ENCODE measurements around the gene USP49. TPM values are rescaled to one million over a fixed set of nuclear protein-coding genes. Genes with fewer than 3 reads are reported as not detected.

Gene USP49
- total RNA-seq, 4 donors from 2014 or later, result 0.27 to 2.8 (median 1.1) TPM

DNA sequence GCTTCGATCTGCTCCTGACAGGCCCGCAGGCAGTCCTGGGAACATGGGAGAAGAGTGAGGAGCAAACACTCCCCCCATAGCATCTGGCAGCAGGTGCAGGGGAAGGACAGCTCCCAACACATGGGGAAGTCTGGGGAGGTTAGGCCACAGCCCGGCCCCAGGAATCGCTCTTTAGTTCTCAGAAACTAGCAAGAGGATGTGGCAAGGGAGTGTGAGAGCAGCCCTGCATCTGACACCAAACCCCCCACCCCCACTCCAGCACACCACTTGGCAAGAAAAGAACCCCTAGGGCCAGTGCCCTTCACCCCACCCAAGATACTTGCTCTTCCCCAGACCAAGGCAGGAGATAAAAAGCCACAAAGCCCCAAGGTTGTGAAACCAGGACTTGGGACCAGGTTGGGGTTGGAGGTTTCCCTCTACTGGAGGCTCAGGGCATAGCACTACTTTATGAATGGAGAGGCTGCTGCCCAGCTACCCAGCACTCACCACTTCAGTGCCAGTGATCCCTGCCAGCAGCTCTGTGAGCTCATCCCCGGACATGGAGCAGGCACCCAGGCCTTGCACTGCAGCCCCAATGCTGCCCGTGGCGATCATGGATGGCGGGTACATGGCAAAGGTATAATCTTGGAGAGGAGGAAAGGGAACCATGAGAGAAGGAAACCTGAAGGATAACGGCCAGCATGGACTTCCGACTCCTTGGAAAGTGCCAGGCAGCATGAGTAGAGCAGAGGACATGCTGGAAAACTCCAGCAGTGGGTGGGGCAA is 41.1 kb upstream of the USP49 start:
- TF ChIP-seq, protein P1, sequence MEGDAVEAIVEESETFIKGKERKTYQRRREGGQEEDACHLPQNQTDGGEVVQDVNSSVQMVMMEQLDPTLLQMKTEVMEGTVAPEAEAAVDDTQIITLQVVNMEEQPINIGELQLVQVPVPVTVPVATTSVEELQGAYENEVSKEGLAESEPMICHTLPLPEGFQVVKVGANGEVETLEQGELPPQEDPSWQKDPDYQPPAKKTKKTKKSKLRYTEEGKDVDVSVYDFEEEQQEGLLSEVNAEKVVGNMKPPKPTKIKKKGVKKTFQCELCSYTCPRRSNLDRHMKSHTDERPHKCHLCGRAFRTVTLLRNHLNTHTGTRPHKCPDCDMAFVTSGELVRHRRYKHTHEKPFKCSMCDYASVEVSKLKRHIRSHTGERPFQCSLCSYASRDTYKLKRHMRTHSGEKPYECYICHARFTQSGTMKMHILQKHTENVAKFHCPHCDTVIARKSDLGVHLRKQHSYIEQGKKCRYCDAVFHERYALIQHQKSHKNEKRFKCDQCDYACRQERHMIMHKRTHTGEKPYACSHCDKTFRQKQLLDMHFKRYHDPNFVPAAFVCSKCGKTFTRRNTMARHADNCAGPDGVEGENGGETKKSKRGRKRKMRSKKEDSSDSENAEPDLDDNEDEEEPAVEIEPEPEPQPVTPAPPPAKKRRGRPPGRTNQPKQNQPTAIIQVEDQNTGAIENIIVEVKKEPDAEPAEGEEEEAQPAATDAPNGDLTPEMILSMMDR (IDR thresholded peaks at IDR 0.05 in 4 of 5, conservative IDR thresholded peaks at IDR 0.05 in 1 of 5), result peak; percentile 62 to 85 (median 80)
- TF ChIP-seq POLR2A (IDR thresholded peaks at IDR 0.05), result no peak
- Histone ChIP-seq H3K27me3 (no peaks in the 10 kb centered on the region), H3K4me1 (peaks cover 16 to 27% of the 10 kb centered on the region in 2 donors), H3K9me3 (no peaks in the 10 kb centered on the region), H3K27ac (peak overlapping the region in 1 of 4 donors; percentile 31), H3K4me3 (no peak overlapping the region), H3K36me3 (peaks cover 0 to 47% of the 10 kb centered on the region in 2 donors)
- intact Hi-C loops (cut with DNase I; ENCODE audit: low total_unique reads) (no loop called here), in situ Hi-C loops (cut with MboI; ENCODE audit: low sequenced_read_pairs in 4 of 4) (loop anchor here in 3 of 4 donors (5.0 to 25.0 kb wide), 3 partner anchors 109 to 626 kb away; partner anchors contain the start of gene UBR2 (in 1 of the 3))
- ATAC-seq, result peak; percentile 83 to 91
- peak; percentile 45 to 82 for DNase-seq

- ATAC-seq, result no peak
- Histone ChIP-seq H3K27me3 (no peaks in the 10 kb centered on the region), H3K9me3 (no peaks in the 10 kb centered on the region), H3K36me3 (peaks cover 0 to 53% of the 10 kb centered on the region in 2 donors), H3K27ac (peak overlapping the region in 1 of 4 donors; percentile 31), H3K4me3 (no peak overlapping the region), H3K4me1 (peaks cover 10 to 23% of the 10 kb centered on the region in 2 donors)
- intact Hi-C loops (cut with DNase I; ENCODE audit: low total_unique reads) (no loop called here), in situ Hi-C loops (cut with MboI; ENCODE audit: low sequenced_read_pairs in 4 of 4) (loop anchor here in 3 of 4 donors (5.0 to 25.0 kb wide), 3 partner anchors 109 to 627 kb away; partner anchors contain the start of gene UBR2 (in 1 of the 3))
- no peak for DNase-seq
- TF ChIP-seq, protein P1 (IDR thresholded peaks at IDR 0.05 in 4 of 5, conservative IDR thresholded peaks at IDR 0.05 in 1 of 5), result no peak
Observed at GRCh38 chr6:41935685-41936072, 40.5 kb upstream of the USP49 start.

DNA sequence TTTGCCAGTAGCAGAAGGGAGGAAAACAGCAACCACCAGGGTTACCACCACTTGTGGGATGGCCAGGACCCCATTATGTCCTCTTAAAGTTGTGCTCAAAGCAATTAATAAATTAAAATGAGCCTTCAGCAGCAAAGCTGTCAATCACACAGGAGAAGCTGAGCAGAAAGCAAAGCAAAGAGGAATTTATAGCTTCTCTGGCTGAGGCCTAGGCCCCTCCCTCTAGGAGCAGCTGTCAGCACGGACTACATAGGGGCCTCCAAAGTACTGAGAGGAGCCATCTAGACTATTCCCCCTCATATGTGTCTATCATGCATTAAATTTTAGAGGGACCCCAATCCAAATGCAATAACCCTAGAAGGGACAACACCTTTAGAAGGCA is 40.0 kb upstream of the USP49 start:
- no peaks in the 10 kb centered on the region for H3K9me3 ChIP-seq
- H3K27ac ChIP-seq, result no peak overlapping the region
- TF ChIP-seq, protein P1 (IDR thresholded peaks at IDR 0.05 in 4 of 5, conservative IDR thresholded peaks at IDR 0.05 in 1 of 5), result no peak
- no peak for TF ChIP-seq POLR2A (IDR thresholded peaks at IDR 0.05)
- peaks cover 0 to 58% of the 10 kb centered on the region in 2 donors for H3K36me3 ChIP-seq
- DNase-seq, result no peak
- no peak overlapping the region for H3K4me3 ChIP-seq
- in situ Hi-C loops (cut with MboI; ENCODE audit: low sequenced_read_pairs in 4 of 4) (loop anchor here in 3 of 4 donors (5.0 to 25.0 kb wide), 3 partner anchors 110 to 627 kb away; partner anchors contain the start of gene UBR2 (in 1 of the 3)), intact Hi-C loops (cut with DNase I; ENCODE audit: low total_unique reads) (no loop called here)
- H3K27me3 ChIP-seq, result no peaks in the 10 kb centered on the region
- H3K4me1 ChIP-seq, result peaks cover 6 to 18% of the 10 kb centered on the region in 2 donors
- no peak for ATAC-seq

- in situ Hi-C loops (cut with MboI; ENCODE audit: low sequenced_read_pairs in 4 of 4), result loop anchor here in 3 of 4 donors (5.0 to 25.0 kb wide), 3 partner anchors 110 to 628 kb away; partner anchors contain the start of gene UBR2 (in 1 of the 3)
- TF ChIP-seq POLR2A (IDR thresholded peaks at IDR 0.05), result no peak
- TF ChIP-seq, protein P1 (IDR thresholded peaks at IDR 0.05 in 4 of 5, conservative IDR thresholded peaks at IDR 0.05 in 1 of 5), result no peak
- Histone ChIP-seq H3K4me3 (no peak overlapping the region), H3K36me3 (peaks cover 0 to 64% of the 10 kb centered on the region in 2 donors), H3K4me1 (peaks cover 4 to 16% of the 10 kb centered on the region in 2 donors), H3K9me3 (no peaks in the 10 kb centered on the region), H3K27ac (no peak overlapping the region), H3K27me3 (no peaks in the 10 kb centered on the region)
- ATAC-seq (peak; percentile 44 to 72), DNase-seq (peak in 1 of 2 donors; percentile 52)
- intact Hi-C loops (cut with DNase I; ENCODE audit: low total_unique reads), result no loop called here
Observed at GRCh38 chr6:41934278-41935192, 39.4 kb upstream of the USP49 start.
